Prostate gland (tissue), 2 donors: ENCODE results near the gene CYB5A.

Source experiments
- POLR2A ChIP-seq: fragments of 450-650 bp; IDR thresholded peaks from one replicate; pipeline ENCODE4 v1.6.1; 2016; ENCODE audit warnings: antibody characterized with exemption, mild to moderate bottlenecking
- POLR2AphosphoS5 ChIP-seq: sonication (generic); formaldehyde crosslinking; IDR thresholded peaks from one replicate; pipeline ENCODE4 v1.6.1; 2017; ENCODE audit warnings: antibody characterized with exemption
- TF ChIP-seq, protein P1 (sequence below), 4 experiments: fragments of 200-600 bp in 2 of 4; fragments of 450-650 bp in 2 of 4; sonication (generic) in 2 of 4; IDR thresholded peaks; 1 replicate in 3 of 4; 2 replicates in 1 of 4; pipeline ENCODE4 v1.5.1; 2016 to 2019; ENCODE audit warnings: antibody characterized with exemption in 4 of 4, mild to moderate bottlenecking in 2 of 4, moderate library complexity in 2 of 4

DNA sequence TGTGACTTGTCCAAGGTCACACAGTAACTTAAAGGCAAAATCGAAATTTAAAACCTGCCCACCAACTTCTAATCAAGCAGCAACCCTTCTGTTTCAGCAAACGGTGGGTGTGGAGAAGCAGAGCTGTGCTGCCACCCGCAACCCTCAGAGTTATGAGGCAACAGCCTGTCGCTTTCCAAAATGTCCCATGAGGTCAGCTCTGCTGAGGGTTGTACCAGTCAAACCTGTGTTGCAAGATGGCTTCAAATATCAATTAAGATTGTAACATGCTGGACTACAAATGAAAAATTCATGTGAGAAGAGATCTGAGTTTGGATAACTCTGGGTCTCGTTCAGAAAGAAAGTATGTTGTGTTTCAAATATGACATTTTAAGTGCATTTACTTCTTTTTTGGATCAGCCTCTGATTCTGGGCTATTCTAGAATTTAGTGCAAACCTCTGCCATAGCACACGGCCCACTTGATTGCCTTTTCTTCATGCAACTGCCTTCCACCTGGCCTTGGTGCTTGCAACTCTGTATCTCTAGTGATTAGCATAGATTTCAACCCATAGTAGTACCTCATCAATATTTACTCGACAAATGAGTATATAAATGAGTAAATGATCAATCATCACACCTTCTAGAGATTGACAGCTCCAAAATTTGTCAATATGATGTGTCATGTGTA lies 74.2 kb downstream of the CYB5A start:
- TF ChIP-seq, protein P1, sequence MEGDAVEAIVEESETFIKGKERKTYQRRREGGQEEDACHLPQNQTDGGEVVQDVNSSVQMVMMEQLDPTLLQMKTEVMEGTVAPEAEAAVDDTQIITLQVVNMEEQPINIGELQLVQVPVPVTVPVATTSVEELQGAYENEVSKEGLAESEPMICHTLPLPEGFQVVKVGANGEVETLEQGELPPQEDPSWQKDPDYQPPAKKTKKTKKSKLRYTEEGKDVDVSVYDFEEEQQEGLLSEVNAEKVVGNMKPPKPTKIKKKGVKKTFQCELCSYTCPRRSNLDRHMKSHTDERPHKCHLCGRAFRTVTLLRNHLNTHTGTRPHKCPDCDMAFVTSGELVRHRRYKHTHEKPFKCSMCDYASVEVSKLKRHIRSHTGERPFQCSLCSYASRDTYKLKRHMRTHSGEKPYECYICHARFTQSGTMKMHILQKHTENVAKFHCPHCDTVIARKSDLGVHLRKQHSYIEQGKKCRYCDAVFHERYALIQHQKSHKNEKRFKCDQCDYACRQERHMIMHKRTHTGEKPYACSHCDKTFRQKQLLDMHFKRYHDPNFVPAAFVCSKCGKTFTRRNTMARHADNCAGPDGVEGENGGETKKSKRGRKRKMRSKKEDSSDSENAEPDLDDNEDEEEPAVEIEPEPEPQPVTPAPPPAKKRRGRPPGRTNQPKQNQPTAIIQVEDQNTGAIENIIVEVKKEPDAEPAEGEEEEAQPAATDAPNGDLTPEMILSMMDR (IDR thresholded peaks at IDR 0.05): no peak
- TF ChIP-seq POLR2A (no peak), POLR2AphosphoS5 (peak; percentile 48)
